Measurements from ENCODE around the gene SLC25A30.
A peak's percentile ranks its signal among the peaks of the same experiment; 100 is the strongest.
"Not testable (repeated sequence)": the region's sequence is repeated elsewhere in the genome, so short reads cannot be mapped to it uniquely, and the experiment has no call there.

Gene SLC25A30

DNA sequence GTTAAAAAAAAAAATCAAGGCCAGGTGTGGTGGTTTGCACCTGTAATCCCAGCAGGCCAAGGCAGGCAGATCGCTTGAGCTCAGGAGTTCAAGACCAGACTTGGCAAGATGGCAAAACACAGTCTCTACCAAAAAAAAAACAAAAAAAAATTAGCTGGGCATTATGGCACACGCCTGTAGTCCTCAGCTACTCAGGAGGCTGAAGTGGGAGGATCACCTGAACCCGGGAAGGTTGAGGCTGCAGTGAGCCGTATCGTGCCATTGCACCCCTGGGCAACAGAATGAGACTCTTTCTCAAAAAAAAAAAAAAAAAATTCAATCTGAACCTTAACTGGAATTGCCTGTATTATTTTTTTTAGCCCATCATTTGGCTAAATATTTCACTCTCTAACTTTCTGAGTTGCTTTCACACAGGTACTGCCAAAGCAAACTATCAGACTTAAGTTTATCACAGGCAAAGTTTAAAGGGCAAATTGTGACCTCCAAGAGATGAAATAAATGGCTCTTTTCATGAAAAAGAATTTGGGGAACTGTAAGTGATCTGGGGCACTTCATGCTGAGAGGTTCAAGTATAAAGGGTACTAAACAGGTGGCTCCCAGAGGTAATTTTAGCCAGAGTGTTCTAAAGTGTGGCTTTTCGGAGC lies 14.7 kb upstream of the SLC25A30 start:
- DNase-seq (ENCODE audit: low read depth) = no peak

DNA sequence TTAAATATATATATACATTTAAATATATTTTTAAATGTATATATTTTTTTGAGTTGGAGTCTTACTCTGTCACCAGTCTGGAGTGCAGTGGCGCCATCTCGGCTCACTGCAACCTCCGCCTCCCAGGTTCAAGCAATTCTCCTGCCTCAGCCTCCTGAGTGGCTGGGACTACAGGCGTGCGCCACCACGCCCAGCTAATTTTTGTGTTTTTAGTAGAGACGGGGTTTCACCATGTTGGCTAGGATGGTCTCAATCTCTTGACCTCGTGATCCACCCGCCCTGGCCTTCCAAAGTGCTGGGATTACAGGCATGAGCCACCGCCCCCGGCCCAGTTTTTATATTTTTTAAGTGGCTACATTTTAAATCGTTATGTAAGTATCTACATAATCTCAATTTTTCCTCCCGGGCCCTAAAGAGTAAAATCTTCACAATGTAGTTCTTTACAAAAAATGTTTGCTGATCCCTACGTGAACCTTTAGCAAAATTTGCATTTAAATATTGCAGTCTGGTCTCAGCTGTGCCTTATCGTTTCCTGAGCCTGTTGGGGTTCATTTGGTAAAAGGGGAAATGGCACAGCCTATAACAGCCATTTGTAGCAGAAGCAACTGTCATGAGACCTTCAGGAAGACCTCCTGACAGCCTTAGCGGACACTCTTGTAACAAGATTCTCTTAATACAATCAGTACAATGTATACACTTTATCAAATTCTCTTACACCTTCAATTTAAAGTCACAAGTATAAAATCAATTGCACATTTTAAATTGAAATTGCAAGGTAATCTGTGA lies 8.1 kb upstream of the SLC25A30 start:
- not testable (repeated sequence) for DNase-seq (ENCODE audit: low read depth)

DNA sequence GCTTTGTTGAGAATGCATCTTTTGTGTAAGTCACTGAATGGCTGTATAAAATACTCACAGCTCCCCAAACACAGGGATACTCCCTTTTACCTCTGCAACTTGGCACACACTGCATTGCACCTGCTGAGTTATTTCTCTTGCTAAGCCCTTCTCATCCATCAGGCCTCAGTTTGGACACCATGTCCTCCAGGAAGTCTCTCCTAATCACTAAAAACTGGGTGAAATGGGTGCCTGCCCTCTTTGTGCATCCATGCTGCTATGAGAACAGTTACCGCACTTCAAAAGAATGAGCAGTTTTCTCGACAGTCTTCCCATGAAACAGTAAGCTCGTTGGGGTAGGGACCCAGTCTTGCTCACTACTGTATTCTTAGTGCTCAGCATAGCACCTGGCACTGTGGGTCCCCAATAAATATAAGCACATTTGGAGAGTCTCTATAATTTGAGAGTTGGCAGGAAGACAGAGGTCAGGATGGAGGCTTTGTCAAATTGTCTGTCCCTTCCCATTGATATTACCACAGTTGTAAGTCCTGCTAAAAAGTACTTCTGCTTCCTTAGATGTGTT lies 4.6 kb upstream of the SLC25A30 start:
- no peak for DNase-seq (ENCODE audit: low read depth)

DNA sequence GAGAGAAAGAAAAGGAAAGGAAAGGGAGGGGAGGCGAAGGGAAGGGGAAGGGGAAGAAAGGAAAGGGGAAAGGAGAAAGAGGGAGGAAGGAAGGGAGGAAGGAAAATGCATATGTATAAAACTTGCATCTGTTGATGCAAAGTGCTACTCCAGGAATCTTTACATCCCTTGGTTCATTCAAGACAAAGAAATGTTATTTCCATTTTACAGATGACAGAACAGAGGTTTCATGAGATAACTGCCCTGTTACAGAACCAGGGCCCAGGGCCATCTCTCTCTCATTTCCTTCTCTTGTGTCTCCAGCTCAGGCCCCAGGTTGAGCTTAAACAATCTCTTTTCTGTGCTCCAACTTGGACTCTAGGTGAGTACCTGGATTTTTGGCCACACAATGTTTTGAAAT lies 1.8 kb upstream of the SLC25A30 start:
- no peak for DNase-seq (ENCODE audit: low read depth)

DNA sequence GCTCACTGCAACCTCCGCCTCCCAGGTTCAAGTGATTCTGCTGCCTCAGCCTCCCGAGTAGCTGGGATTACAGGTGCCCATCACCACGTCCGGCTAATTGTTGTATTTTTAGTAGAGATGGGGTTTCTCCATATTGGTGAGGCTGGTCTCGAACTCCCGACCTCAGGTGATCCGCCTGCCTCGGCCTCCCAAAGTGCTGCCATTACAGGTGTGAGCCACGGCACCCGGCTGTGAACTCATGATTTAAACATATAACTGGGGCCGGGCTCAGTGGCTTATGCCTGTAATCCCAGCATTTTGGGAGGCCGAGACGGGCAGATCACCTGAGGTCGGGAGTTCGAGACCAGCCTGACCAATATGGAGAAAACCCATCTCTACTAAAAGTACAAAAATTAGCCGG lies 1.2 kb upstream of the SLC25A30 start:
- DNase-seq (ENCODE audit: low read depth) = not testable (repeated sequence)

DNA sequence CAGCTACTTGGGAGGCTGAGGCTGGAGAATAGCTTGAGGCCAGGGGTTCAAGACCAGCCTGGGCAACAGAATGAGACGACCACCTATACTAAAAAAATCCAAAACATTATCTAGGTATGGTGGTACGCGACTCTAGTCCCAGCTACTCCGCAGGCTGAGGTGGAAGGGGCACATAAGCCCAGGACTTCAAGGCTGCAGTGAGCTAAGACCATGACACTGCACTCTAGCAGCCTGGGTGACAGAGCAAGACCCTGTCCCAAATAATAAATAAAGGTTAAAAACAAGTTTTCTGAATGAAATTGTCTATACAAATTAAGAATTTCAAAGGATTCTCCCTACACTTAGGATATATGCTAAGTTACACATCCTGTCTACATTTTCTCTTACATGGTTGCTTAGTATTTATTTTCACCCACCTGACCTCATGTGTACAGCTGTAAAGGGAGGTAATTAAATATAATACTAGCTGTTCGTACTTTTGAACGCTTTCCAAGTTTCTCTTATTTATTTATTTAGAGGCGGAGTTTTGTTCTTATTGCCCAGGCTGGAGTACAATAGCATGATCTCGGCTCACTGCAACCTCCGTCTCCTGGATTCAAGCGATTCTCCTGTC lies 1.6 kb downstream of the SLC25A30 start:
- no peak for DNase-seq (ENCODE audit: low read depth)

DNA sequence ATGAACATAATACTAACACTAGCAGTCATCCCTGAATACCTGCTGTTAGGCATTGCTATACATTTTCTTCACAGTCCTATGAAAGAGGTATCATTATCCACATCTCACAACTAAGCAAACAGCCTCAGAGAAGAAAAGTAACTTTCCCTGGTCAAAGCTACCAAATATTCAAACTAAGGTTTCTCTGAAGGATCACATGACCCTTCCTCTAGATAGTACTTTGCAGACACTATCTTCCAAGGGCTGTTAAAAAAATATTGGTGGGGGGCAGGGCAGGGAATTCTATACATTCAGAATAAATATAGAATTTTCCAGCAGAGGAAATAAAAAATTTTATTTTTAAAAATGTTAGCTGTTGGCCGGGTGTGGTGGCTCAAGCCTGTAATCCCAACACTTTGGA lies 3.1 kb downstream of the SLC25A30 start:
- DNase-seq (ENCODE audit: low read depth) = no peak

DNA sequence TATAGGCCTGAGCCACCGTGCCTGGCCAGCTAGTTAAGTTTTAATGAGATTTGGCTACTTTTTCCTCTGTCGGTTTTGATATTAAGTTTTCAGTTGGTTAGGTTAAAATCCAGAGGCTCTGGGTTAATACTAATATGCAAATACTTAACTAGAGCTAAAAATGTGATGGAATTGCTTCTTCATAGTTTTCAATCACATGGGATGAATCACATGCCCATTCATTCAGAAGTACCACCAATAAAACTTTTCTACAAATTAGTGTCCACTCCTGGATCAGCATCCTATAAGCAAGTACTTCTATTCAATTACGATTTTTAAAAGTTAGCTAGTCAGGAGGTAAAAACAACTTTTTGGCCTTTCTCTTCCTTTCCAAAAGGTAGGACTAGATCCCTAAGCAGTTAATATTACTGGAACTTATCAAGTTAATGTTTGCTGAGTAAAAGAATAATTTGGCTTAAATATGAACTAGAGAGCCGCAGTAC lies 4.3 kb downstream of the SLC25A30 start:
- DNase-seq (ENCODE audit: low read depth) = no peak

DNA sequence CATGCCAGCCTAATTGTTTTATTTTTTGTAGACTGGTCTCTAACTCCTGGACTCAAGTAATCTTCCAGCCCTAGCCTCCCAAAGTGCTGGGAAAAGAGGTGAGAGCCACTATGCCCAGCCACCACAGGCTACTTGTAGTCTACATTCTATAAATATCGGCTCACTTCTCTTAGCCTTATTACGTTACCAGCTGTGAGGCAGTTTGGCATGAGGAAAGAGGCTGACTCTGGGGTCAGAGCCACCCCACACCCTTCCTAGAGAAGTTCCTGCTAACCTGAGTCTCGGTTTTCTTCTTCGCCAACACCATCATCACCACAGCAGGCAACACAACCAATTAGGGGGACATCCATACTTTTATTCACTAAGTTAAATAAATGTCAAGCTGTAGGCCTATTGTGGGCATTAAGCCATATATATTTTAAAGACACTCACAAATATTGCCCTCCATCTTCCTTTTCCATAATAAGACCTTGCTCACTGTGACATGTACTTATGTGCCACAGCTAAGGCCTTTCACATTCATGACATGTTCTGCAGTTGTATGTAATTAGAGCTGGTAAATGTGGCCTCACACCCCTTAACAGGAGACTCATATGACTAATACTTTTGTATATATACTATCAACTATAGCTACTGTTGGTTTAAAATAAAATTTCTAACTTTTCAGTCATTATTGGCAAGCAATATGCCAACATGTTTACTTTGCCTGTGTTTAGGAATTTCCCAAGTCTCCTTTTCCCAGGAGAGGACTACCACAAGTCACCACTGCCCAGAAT lies 5.7 kb downstream of the SLC25A30 start:
- no peak for DNase-seq (ENCODE audit: low read depth)

DNA sequence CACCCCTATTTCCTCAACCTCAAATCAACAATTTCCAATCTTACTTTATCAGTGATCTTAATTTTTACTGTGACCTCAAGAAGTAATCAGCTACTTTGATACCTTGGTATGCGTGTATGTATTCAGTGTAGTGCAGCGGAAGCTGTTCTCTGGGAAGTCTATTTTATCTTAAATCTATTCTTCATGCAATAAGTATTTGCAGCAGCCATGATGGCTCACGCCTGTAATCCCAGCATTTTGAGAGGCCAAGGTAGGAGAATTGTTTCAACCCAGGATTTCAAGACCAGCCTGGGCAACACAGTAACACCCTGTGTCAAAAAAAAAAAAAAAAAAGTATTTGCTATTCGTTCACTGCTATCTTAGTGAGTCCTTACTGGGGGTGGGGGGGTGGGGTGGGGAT lies 6.5 kb downstream of the SLC25A30 start:
- peak; percentile 42 for DNase-seq (ENCODE audit: low read depth)

DNA sequence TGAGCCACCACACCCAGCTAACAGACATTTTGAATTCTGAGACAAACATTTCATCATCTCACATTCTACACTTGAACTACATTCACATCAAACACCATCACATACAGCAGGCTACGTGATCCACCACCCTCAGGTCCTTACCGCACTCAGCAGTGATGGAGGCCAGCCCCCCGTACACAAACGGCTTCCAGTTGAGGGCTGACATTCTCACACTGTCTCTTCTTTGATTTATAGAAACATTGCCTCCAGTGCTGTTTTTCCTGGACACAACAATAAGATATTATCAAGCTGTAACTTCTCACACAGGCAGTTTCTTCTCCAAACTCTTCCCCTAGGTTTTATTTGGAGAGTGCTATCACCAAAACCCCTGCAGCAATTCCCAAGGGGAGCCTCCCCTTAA lies 7.0 kb downstream of the SLC25A30 start:
- DNase-seq (ENCODE audit: low read depth) = peak; percentile 32

DNA sequence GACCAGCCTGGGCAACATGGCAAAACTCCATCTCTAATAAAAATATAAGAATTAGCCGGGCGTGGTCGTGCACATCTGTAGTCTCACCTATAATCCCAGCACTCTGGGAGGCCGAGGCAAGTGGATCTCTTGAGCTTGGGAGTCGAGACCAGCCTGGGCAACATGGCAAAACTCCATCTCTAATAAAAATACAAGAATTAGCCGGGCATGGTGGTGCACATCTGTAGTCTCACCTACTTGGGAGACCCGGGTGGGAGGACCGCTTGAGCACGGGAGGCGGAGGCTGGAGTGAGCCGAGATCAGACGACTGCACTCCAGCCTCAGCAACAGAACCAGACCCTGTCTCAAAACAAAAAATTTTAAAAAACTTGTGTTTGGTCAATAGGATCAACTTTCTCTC lies 7.7 kb downstream of the SLC25A30 start:
- no peak for DNase-seq (ENCODE audit: low read depth)

DNA sequence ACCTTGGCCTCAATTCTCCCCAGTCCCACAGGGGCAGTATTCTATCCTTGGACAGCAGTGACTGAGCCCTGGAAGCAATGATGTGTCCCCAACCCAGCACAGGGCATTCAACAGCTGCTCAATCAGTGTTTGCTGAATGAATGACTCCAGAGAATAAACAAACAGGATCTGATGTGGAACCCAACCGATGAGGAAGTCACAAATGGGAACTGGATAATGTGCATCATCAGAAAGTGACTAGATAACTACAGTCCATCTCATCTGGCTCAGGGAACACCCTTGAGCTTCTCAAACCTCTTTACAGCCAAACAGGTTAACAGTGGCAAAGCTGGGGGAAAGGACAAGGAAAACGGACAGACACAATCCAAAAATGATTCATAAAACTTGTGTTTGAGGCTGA lies 8.2 kb downstream of the SLC25A30 start:
- no peak for DNase-seq (ENCODE audit: low read depth)

DNA sequence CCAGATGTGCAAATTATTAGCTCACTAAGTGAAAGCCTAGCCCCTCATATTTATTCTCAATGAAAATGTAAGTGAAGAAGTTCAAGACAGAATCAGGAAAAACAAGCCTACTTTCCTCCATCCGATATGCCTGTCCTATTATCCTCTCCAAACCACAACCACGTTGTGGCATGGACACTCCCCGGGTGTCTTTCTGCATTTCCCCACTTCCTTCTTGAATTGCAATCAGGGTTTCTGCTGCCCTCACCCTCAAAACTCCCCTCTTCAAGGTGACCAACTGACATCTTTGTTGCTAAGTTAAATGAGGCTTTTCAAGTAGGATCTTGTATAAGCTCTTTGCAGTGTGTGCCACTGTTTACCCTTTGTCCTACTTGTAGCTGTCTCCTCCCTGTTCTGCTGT lies 11.8 kb downstream of the SLC25A30 start:
- no peak for DNase-seq (ENCODE audit: low read depth)

DNA sequence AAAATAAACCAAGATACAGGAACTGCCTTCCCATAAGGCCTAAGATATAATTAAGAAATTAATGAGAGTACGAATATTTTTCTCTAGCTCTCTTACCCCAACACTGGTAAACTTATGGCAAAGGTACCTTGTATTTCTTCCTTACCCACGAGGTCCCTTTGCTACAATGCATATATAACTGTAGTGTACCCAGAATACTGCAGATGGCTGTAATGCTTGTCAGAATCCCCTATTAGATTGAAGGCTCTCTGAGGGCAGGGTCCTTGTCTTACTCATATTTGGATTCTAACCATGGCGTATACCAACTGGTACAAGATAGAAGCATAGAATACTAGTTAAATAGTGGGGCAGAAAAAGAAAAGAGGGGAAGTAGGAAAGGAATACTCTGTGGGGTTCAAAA lies 15.1 kb downstream of the SLC25A30 start:
- no peak for DNase-seq (ENCODE audit: low read depth)

DNA sequence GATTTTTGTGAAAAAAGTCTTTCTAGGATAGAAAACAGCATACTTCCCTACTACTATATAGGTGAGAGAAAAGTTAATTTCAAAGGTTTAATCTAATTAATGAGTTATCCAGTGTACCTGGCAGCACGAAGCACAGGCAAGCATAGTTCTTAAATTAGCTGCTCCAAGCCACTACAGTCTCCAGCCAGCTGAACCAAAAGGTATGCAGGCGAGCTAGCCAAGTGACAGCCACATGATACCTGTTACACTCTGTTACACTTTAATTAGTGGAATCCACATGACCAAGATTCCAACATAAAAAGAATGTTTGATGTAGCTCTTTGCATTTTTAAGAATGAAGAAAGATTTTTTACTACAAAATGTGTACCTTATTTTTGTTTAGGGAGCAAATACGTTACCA lies 15.5 kb downstream of the SLC25A30 start:
- DNase-seq (ENCODE audit: low read depth) = no peak

DNA sequence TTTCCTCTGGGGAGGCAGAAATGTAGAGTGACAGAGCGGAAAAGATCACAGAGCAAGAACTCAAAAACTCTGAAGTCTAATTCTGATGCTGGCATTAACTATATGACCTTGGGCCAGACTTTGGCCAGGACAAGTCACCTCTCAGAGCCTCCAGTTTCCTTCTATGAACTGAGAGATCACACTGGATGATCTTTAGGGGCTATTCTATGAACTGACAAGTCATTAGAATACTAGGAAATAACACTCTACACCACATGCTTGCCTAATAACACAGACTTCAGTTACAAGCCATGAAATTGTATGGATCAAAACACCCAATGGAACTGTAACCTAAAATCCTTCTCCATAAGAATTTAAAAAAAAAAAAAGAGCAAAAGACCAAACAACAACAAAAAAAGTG lies 16.9 kb downstream of the SLC25A30 start:
- DNase-seq (ENCODE audit: low read depth) = no peak

DNA sequence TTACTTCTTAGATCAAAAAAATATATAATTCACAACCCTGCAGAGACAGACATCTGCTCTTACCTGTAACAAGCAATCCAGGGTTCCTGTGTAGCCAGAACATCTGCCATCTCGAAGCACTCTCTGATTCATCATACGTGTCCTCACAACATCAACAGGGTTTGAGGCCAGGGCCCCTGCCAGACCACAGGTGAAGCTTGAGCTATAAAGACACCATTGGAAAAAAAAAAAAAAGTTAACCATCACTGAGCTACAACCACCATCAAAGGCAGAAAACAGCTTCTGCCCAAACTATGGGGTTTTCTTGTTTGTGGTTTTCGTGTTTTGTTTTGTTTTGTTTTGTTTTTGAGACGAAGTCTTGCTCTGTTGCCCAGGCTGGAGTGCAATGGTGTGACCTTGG lies 19.3 kb downstream of the SLC25A30 start:
- DNase-seq (ENCODE audit: low read depth) = no peak

DNA sequence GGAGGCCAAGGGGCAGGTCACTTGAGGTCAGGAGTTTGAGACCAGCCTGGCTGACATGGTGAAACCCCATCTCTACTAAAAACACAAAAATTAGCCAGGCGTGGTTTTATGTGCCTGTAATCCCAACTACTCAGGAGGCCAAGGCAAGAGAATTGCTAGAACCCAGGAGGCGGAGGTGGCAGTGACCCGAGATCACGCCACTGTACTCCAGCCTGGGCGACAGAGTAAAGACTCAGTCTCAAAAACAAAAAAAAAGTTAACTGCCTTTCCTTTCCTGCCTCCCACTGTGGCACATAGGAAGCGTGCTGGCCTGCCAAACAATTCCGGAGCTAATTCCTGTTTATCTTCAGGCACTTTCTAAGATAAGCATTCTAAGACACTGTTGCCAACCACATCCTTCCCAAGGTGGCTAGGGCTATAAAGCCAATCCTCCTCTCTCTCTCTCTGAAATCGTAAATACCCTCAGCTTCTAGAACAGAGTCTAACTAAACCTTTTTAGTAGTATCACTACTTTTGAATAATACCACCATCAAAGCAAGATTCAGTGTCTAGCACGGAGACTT lies 21.6 kb downstream of the SLC25A30 start:
- peak; percentile 66 for DNase-seq (ENCODE audit: low read depth)

DNA sequence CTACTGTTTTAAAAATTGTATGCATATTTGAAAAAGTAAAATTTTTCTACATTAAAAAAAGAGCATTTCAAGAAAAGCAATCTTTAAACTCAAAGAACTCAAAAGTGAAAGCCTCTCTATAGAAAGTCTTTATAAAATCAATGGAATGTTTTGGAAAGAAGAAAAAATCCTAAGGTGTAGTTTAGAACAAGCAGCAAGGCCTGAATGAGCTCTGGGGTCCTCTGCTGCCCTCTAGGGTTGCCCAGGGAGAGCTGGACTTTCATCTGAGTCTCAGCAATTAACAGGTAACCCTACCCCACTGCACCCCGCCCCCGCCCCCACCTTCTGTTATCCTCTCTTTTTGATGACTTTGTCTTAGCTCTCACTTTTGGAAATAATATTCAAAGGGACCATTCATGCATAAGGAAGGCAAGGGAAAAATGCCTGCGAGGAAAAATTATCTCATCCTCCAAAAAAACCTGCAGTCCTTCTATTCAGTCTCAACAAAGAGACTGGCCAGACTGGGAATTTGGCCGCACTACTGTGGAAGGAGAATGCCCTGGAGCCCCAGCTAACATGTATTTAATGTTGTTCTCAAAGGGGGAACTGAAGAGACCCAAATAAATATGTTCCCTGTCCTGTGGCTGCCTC lies 24.1 kb downstream of the SLC25A30 start:
- DNase-seq (ENCODE audit: low read depth) = peak; percentile 54

DNA sequence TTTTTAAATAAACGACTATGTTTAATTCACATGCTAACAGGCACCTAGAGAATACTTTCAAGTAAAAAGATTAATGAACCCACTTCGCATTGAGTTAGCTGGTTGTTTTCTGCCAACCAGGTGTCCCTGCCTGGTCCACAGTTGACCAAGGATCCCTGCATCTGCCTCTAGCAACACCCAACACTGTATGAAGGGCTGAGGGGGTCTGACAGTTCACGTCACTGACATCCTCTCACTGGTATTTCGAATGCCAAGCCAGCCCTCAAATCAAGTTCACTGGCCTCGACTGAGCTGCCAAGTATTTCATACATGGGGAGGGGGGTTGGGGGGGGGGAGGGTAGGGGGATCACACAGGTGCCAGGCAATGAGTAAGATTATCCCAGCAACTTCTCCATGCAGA lies 25.4 kb downstream of the SLC25A30 start:
- no peak for DNase-seq (ENCODE audit: low read depth)
